K562 (cell line): ENCODE data around the gene ING2.

ENCODE experiments used
- GATAD2A ChIP-seq: fragments of 450-650 bp; IDR thresholded peaks from 2 replicates; pipeline ENCODE4 v1.6.1; 2017
- MTA2 ChIP-seq: fragments of 450-650 bp; IDR thresholded peaks from 2 replicates; pipeline ENCODE4 v1.6.1; 2016; ENCODE audit warnings: low read depth
- PKNOX1 ChIP-seq: fragments of 450-650 bp; IDR thresholded peaks from 2 replicates; pipeline ENCODE4 v1.6.1; 2016
- POLR2AphosphoS5 ChIP-seq: IDR thresholded peaks from 2 replicates; pipeline ENCODE4 v1.6.1; 2011; ENCODE audit warnings: mild to moderate bottlenecking, low read depth, low read length, moderate library complexity; ENCODE audit not compliant: control insufficient read depth, insufficient read depth
- RHOXF2B ChIP-seq: fragments of 250-450 bp; sonication (Bioruptor Pico); conservative IDR thresholded peaks from 2 replicates; pipeline ENCODE4 v1.5.1; 2021
- ZBTB8A ChIP-seq: fragments of 450-650 bp; IDR thresholded peaks from 2 replicates; pipeline ENCODE4 v1.6.1; 2018; ENCODE audit warnings: mild to moderate bottlenecking, moderate library complexity; ENCODE audit not compliant: partially characterized antibody
- ZKSCAN8 ChIP-seq: fragments of 200-800 bp; sonication (Bioruptor generic); IDR thresholded peaks from 2 replicates; pipeline ENCODE4 v1.6.1; 2016; ENCODE audit warnings: missing genetic modification characterization, missing compliant biosample characterization
- ZNF133 ChIP-seq: fragments of 250-450 bp; sonication (Bioruptor Pico); IDR thresholded peaks from 2 replicates; pipeline ENCODE4 v1.4.0; 2020; ENCODE audit warnings: mild to moderate bottlenecking
- ZNF311 ChIP-seq: fragments of 250-450 bp; sonication (Bioruptor Pico); IDR thresholded peaks from 2 replicates; pipeline ENCODE4 v1.4.0; 2020; ENCODE audit warnings: mild to moderate bottlenecking, moderate library complexity
- ZNF398 ChIP-seq: fragments of 250-450 bp; sonication (Bioruptor Pico); IDR thresholded peaks from 2 replicates; pipeline ENCODE4 v1.8.0; 2021; ENCODE audit warnings: moderate library complexity, mild to moderate bottlenecking, inconsistent platforms
- ZNF668 ChIP-seq: fragments of 250-450 bp; sonication (Bioruptor Pico); IDR thresholded peaks from 2 replicates; pipeline ENCODE4 v1.8.0; 2022; ENCODE audit warnings: mild to moderate bottlenecking, inconsistent platforms
- TF ChIP-seq, protein P1 (sequence below), 2 experiments: fragments of 450-650 bp; formaldehyde crosslinking in 1 of 2; IDR thresholded peaks; 2 replicates each; pipeline versions ENCODE4 v1.4.0 to v1.6.1; 2014 to 2020; ENCODE audit warnings: mild to moderate bottlenecking in 2 of 2, borderline replicate concordance in 1 of 2, low read depth in 1 of 2

GRCh38 chr4:183470821-183471220, 34.0 kb upstream of the ING2 start:
- TF ChIP-seq GATAD2A = no peak
- no peak for TF ChIP-seq ZNF133 (CRISPR knock-in tag)
- no peak for TF ChIP-seq ZBTB8A
- no peak for TF ChIP-seq ZKSCAN8 (CRISPR knock-in tag)
- no peak for TF ChIP-seq MTA2
- TF ChIP-seq PKNOX1 = no peak
- TF ChIP-seq ZNF668 = no peak
- TF ChIP-seq, protein P1, sequence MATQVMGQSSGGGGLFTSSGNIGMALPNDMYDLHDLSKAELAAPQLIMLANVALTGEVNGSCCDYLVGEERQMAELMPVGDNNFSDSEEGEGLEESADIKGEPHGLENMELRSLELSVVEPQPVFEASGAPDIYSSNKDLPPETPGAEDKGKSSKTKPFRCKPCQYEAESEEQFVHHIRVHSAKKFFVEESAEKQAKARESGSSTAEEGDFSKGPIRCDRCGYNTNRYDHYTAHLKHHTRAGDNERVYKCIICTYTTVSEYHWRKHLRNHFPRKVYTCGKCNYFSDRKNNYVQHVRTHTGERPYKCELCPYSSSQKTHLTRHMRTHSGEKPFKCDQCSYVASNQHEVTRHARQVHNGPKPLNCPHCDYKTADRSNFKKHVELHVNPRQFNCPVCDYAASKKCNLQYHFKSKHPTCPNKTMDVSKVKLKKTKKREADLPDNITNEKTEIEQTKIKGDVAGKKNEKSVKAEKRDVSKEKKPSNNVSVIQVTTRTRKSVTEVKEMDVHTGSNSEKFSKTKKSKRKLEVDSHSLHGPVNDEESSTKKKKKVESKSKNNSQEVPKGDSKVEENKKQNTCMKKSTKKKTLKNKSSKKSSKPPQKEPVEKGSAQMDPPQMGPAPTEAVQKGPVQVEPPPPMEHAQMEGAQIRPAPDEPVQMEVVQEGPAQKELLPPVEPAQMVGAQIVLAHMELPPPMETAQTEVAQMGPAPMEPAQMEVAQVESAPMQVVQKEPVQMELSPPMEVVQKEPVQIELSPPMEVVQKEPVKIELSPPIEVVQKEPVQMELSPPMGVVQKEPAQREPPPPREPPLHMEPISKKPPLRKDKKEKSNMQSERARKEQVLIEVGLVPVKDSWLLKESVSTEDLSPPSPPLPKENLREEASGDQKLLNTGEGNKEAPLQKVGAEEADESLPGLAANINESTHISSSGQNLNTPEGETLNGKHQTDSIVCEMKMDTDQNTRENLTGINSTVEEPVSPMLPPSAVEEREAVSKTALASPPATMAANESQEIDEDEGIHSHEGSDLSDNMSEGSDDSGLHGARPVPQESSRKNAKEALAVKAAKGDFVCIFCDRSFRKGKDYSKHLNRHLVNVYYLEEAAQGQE (IDR thresholded peaks at IDR 0.05; ENCODE audit: borderline replicate concordance) = no peak
- TF ChIP-seq, protein P1 (CRISPR knock-in tag; IDR thresholded peaks at IDR 0.05; ENCODE audit: low read depth) = no peak
- no peak for TF ChIP-seq ZNF398 (CRISPR knock-in tag)
- no peak for TF ChIP-seq ZNF311 (CRISPR knock-in tag)
- TF ChIP-seq RHOXF2B (CRISPR knock-in tag) = no peak
- TF ChIP-seq POLR2AphosphoS5 = no peak
